Renal pelvis (tissue), 4 donors: ENCODE results near the gene PKP3. TPM values are rescaled to one million over a fixed set of nuclear protein-coding genes. Genes with fewer than 3 reads are reported as not detected.
"Not testable (repeated sequence)": the region's sequence is repeated elsewhere in the genome, so short reads cannot be mapped to it uniquely, and the experiment has no call there.

Source experiments
- DNase-seq: peaks from one replicate; pipeline ENCODE4 v3.0.0-alpha.2; 2013
- polyA plus RNA-seq, 3 donors: library from polyadenylated mRNA; unstranded; fragments of 120-200 nt; gene quantifications; one replicate each; pipeline ENCODE4 v1.2.1, GENCODE V29; 2013; ENCODE audit not compliant: insufficient read length in 3 of 3

The PKP3 gene
- polyA plus RNA-seq, 3 donors, result 6.5 to 7.0 (median 6.7) TPM

DNA sequence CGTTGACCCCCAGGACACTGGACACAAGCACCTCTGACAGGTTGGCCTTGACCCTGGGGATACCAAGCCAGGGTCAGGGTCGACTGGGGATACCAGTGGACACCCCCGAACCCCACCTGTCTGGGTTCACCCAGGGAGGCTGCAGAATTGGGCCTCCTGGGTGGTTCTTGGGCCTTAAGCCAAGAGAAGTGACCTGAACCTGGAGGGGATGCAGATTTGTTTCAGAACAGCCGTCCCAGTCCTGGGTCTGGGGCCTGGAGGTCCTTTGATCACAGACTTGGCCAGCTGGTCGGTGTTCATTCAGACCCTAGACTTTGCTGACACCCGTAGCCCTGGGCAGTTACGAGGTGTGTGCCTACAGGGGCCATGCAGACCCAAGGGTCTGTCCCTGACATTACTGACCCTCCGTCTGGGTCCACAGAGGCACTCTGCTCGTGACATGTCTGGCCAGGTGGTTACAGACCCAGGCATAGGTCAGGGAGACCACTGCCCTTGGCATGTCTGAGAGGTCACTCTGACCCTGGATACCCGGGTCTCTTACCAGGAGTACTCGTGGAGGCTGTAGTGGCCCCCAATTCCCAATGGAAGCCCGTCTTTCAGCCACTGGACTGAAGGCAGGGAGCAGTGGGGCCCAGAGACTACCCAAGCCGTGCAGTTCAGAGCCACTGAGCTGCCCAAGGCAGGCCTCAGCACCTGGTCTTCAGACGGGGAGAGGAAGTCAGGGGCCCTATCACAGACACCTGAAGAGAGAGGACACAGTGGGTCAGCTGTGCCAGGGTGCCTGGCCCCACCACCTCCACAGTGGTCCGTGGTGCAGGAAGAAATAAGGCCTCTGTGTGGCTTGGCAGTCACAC is 14.4 kb downstream of the PKP3 start:
- no peak for DNase-seq

DNA sequence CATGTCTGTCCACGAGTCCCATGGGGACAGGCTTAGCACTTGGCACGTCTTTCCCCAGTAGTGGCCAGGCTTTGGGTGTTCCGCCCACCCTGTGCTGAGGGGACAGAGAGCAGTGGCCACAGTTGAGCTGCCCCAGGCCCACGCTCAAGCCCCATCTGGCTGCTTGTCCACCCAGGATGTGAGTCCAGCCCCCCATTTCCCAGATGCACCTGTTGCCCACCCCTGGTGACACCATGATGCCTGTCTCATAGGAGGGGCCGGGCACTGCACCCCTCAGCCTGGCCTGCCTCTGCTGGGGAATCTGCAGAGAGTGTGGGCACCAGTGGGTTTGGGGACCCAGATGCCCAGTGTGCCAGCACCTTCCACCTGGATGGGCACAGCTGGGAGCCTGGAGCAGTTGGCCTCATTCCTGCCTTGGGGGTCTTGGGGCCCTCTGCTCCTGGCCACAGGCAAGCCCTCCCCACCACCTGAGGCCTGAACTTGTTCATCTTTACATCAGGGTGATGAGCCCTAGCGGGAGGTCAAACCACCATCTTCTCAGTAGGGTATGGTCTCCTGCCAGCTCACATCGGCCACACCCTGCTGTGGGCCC is 15.1 kb downstream of the PKP3 start:
- DNase-seq, result no peak

DNA sequence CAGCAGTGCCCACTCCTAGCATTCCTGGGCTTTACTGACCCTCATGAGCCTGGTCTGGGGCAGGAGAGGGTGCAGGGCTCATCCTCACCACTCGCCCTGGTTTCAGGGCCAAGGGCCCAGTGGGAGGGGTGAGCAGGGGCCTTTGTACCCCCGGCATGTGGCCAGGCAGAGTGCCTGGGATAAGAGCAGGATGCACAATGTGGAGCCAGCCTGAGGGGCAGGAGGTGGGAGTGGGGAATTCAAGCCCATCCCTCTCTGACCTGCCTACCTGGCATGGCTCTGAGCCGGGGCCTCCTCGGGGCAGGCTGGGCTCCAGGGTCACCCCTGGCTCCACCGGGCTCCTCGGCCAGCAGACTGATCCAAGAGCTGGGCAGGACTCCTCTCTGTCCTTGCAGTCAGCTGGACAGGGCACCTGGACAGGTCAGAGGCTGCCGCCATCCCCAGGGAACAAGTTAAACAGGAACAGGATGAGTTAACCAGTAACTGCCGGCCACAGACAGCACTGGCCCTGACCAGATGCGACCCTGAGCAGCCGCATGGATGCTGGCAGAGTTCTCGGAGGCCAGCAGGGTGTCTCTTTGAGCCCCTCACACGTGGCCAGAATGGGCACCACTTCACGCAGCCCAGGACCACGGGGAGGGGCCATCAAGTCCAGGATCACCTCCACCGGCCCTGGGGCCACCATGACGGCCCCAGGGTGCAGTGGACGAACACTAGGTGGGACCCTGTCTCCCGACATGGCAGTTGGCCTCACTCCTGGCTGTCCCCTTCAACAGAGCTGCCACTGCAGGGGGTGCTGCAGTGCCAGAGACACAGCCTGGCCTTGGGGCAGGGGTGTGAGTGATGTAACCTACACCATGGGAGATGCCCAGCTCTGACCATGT is 15.8 kb downstream of the PKP3 start:
- no peak for DNase-seq

DNA sequence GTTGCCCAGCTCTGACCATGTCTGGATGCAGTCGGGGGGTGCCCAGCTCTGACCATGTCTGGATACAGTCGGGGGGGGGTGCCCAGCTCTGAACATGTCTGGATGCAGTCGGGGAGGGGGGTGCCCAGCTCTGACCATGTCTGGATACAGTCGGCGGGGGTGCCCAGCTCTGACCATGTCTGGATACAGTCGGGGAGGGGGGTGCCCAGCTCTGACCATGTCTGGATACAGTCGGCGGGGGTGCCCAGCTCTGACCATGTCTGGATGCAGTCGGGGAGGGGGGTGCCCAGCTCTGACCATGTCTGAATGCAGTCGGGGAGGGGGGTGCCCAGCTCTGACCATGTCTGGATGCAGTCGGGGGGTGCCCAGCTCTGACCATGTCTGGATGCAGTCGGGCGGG is 16.7 kb downstream of the PKP3 start:
- DNase-seq, result not testable (repeated sequence)

DNA sequence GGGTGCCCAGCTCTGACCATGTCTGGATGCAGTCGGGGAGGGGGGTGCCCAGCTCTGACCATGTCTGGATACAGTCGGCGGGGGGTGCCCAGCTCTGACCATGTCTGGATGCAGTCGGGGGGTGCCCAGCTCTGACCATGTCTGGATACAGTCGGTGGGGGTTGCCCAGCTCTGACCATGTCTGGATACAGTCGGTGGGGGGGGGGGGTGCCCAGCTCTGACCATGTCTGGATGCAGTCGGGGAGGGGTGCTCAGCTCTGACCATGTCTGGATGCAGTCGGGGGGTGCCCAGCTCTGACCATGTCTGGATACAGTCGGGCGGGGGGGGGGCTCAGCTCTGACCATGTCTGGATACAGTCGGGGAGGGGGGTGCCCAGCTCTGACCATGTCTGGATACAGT is 17.5 kb downstream of the PKP3 start:
- not testable (repeated sequence) for DNase-seq

DNA sequence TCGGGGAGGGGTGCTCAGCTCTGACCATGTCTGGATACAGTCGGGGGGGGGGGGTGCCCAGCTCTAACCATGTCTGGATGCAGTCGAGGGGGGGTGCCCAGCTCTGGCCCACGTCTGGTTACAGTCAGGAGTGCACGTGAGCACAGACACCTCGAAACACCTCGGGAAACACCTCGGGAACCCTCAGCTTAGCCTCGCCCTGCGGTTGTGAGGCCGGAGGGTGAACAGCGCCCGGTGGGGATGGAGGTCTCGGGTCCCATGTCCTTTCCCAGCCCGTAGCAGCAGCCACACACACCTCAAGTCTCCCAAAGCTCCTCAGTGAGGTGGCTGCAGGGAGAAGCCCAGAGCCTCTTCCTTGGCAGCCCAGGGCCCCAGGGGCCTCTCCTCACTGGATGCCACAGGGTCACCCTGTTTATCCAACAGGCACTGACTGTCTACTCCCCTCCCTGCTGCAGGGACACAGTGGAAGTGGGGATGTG is 18.7 kb downstream of the PKP3 start:
- DNase-seq, result no peak

DNA sequence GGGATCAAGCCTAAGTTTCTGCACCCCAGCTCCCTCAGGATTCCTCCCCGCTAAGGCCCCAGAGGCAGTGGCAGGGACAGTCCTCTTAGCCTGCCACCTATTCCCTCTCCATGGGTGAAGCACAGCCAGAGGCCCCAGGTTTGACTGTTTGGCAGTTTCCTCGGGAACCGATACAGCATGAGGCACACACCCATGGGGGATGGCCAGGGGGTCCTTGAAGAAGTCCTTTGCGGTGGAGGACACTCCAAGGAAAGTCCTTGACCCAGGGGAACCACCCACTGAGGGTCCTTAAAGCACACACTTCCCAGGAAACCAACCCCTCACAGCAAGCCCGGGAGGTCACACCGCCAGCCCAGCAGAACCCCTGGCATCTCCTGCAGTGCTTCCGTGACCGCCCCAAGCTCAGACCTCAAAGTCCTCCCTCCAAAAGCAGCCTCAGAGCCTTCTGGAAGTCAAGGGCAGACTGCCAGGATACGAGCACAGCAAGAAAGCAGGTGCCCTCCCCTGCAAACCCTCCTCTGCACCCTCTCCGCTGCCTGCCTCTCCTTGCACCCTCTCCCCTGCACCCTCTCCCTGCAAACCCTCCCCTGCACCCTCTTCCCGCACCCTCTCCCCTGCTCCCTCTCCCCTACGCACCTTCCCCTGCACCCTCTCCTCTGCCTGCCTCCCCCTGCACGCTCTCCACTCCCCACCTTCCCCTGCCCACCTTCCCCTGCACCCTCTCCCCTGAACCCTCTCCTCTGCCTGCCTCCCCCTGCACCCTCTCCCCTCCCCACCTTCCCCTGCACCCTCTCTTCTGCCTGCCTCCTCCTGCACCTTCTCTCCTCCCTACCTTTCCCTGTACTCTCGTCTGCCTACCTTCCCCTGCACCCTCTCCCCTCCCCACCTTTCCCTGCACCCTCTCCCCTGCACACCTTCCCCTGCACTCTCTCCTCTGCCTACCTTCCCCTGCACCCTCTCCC is 19.4 kb downstream of the PKP3 start:
- DNase-seq, result no peak

DNA sequence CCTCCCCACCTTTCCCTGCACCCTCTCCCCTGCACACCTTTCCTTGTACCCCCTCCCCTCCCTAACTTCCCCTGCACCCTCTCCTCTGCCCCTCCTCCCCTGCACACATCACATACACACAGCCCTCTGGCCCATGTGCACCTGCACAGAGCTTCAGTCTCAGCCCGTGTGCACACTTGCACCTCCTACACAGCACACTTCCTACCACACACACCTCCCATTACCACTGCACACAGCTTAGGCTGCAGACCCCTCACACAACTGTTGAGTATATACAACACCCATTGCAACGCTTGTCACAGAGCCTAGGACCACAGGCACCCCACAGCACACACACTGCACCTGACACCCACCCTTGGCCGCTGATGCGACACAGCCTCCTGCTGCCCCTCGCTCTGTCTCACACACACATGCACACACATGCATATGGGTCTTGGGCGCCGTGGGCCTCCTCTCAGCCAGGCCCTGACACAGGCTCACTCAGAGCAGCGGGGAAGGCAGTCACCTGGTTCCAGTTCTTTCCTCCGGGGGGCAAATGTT is 20.4 kb downstream of the PKP3 start:
- no peak for DNase-seq

DNA sequence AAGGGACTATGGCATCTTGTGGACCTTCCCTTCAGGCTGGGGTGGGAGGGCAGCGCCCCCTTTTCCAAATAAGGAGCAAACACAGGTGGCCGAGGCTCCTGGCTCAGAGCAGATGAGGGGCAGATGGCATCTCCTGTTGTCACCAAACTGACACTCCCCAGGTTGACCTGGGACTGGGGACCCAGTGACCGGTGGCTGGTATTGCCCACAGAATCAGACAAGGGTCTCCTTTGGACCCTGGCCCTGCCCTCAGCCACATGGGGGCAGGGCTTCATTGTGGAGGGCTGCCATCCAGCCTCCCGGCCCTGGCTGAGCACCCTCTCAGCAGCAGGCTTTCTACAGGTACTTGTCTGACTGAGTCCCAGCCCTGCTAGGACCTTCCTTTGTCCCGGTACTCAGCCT is 21.6 kb downstream of the PKP3 start:
- no peak for DNase-seq

DNA sequence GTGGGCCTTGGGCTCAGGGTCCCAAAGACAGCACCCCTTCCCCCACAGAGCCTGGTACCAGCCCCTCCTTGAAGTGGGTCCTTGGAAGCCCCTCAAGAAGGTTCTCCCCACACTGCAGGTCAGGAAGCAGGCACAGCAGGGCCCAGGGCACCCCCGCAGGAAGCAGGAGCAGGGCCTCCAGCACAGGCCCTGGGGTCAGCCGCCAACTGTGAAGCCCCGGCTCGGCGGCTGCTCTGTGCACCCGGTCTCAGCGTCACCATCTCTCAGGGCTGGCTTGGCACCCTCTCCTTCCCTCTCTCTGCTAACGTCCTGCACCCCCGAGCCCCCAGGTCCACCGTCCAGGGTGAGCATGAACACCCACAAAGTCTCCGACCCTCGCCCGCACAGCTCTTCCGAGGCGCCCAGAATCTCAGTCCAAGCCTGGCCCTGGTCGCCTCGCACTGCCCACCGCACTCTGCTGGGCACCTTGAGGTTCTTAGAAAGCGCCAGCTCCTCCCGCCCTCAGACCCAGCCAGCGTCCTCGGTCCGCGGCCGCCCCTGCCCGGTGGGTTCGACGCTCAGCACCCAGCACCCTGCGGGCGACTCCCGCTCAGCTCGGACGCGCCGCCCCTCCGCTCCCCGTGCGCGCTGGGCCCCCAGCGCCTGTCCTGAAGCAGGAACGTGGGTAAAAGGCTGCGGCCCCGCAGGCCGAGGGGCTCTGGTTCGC is 22.2 kb downstream of the PKP3 start:
- no peak for DNase-seq

DNA sequence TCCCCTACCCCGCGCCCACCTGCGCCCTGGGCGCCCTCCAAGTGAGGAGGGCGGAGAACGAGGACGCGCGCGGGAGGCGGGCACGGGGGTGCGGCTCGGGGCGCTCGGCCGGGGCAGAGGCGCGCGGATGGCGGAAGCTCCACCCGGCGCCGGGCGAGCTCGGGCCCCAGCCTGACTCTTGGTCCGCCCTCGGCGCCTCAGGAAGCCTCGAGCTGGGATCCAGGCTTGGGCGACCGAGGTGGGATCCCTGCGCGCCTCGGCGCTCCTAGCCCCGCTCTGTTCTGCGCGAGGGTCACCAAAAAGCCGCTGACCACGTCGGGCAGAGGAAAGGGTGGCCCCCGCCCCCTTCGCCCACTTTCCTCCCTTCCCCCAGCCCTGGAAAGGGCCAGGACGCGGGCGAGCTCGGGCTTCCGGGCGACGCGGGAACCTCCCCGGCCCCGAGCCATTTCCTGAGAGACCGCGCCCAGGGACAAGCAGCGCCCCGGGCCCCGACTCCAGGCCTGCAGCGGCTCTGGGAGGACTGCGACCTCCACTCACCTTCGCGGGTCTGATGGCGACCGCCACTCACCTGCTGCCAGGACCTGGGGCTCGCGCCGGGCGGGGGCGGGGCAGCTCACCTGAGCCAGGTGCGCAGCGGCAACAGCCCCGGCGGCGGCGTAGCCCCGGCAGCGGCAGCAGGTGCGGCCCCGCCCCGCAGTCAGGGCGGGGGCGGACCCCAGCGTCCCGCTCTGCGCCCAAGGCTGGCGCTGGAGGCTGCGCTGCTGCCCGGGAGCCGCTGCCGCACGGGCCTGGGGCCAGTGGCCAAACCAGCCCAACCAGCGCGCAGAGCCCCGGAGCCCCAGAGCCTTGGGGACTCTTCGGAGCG is 23.0 kb downstream of the PKP3 start:
- no peak for DNase-seq

DNA sequence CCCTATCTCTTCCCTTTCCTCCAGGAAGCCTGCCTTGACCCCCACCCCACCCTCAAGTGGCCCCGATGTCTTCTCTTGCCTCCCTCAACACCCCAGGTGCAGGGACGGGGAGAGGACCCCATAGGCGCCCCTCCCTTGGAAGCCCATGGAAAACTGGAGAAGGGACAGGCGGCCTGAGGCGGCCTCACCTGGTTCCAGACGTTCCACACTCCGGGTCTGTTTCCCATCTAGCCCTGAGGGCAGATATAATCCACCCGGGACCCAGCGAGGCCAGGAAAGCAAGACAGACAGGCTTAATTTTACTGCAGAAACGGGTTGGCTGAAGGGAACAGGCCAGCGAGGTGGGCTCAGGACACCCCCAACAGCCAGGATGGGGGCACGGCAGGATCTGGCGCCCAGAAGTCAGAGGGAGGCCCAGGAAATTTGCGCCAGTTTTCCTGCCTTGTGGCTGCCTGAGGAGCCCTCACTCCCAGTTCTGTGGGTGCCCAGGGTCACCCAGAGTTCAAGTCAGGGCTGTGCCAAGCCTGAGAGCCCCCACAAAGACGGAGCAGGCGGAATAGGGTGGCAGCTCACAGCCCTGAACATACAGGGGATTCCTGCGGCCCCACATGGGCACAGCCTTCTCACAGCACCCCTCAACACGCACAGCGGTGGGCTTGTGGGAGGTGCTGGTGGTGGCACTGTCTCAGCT is 23.8 kb downstream of the PKP3 start:
- DNase-seq, result no peak

DNA sequence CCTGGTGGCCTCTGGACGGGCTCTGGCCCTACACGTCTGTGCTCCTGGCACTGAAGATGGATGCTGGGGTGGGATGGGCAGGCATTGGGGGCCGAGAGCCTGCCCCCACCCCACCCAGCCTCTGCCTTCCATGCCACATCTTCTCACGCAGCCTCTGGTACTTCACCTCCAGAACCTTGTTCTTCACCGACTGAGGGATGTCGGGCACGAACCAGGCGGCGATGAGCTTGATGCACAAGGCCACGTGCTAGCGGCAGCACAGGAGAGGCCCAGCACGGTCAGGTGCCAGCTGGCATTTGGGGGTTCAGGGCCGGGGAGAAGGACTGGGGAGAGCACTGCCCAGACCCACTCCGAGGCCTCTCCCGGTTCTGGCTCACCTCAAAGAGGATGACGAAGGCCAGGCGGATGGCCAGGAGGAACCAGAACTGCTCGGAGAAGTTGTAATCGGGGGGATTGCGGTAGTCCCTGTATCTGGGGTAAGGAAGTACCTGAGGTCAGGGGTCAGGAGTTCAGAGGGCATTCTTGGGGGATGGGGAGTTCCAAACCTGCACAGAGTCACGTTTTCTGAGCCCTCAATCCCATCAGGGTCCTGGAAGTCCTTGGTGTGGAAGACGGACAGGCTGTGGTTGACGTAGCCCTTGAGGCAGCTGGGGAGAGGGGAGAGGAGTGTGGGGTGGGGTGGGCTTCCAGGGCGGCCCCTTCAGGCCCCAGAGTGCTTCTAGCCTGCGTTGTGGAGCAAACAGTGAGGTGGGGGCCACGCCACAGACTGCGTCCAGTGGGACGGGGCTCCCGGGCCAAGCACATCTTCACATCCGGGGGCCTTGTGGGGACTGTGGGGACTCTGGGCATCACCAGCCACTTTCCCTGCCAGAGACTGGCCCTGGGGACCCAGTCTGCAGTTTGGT is 24.6 kb downstream of the PKP3 start:
- no peak for DNase-seq

DNA sequence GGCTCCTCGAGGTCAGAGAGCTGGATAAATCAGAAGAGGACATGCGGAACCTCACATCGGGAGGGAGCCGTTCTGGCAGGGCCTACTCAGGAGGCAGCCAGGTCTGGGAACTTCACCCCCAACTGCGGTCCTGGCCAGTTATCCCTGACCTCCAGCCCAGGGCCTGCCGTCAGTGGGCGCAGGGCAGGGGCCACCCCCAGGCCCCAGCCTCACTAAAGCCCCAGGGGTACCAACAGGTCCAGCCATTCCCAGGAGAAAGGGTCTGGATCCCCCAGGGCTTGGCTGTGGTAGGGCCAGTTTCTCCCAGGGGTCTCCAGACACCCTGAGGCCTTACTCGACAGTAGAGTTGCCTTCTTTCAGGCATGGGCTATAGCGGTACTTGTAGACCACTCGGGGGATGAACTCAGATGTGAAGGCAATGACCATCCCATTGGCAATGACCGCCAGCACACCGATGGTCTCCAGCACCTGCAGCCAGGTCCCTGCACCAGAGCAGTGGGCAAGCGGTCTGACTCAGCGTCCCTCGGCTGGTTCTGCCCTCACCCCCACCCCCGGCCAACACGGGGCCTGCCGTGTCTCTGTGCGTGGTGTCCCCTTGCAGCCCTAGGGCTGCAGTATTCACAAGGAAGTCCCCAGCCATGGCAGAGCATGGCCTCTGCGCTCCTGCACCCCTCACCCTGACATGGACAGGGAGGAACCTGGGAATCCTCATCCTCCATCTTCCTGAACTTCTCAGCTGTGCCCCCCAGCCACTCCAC is 25.4 kb downstream of the PKP3 start:
- no peak for DNase-seq

DNA sequence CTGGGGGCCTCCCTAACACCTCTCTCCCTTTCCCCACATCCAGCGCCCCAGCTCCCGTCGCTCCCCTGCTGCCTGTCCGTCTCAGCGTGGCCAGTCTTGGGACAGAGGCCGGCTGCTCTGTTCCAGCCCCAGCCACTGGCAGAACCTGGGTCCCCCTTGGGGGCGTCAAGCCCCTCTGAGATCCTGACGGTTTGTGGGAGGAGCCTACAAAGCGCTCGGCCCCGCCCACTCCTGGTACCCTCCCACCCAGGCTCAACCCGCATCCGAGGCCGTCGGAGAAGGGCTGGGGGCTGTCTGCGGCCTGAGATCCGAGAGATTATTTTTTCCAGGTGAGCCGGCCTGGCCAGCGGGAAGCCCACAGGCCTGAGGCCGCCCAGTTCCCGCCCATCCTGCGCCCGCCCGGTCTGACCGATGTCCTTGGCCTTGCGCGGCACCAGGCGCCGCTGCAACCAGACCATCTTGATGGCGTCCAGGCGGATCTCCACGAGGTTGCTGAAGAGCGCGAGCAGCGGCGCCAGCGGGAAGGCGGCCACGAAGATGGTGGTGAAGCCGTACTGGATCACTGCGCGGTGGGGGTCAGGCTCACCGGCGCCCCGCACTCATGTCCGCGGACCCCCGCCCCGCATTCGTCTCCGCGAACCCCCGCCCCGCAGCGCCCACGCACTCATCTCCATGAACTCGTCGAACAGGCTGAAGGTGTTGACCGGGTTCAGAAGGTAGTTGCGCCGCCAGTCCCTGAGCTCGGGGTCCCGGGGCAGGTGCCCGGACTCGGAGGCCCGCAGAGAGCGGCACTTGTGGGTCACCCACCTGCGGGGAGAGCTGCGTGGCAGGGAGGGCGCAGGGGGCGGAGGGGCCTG is 26.3 kb downstream of the PKP3 start:
- no peak for DNase-seq

DNA sequence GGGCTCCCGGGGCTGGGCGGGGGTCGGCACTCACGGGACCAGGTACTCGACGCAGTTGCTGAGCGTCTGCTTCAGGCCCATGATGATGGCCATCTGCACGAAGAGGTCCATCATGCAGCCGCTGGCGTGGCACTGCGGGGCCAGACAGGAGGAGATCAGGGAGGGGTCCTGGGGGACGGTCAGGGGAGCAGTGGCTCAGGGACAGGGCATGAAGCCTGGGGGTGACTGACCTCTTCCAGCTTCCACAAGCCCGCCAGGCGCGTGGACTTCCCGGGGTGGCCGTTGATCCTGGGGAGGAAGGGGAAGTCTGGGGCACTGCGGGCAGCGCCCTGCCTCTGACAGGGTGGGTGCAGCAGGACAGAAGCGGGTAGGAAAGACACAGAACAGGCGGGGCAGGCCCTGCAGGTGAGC is 26.9 kb downstream of the PKP3 start:
- DNase-seq, result no peak
